ENCODE results near the gene CELF5.

GRCh38 chr19:3315676-3315973 is 91.2 kb downstream of the CELF5 start:
- TF ChIP-seq POLR2A (IDR thresholded peaks at IDR 0.05) (no peak), CTCF (IDR thresholded peaks at IDR 0.05) (no peak)
